Activated CD4-positive, CD25-positive, alpha-beta regulatory T cell treated with anti-CD3 and anti-CD28 coated beads, Interleukin-2, amount 50 U/mL, for 24 hours (primary cell): ENCODE measurements around the gene VCL.
"Not testable (repeated sequence)": the region's sequence is repeated elsewhere in the genome, so short reads cannot be mapped to it uniquely, and the experiment has no call there.

Source experiments
- ATAC-seq, 2 donors: fragments of 150-1000 bp; cut with Tn5 transposase; one replicate each; pipeline ENCODE4 v1.10.0; 2021; ENCODE audit warnings: mild to moderate bottlenecking in 1 of 2, moderate library complexity in 1 of 2

VCL gene

GRCh38 chr10:74011017-74011416 lies 13.1 kb downstream of the VCL start:
- ATAC-seq = no peak

DNA sequence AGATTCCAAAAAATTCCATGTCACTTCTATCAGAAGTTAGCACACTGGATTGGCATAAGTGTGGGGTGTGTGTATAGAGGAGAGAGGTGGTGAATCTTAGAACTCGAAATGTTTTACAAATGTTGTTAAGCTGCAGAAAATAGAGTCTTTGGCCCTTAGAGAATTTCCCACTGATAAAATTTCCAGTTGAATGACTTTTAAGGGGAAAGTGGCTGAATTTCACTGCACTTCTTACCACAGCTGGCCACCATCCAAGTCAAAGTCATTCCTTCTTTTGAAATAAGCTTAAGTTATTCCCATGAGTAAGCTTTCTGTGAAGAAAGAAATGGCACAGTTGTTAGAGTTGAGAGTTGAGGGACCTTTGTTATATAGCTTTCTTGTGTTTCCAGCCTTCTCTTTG lies 13.9 kb downstream of the VCL start:
- no peak for ATAC-seq

DNA sequence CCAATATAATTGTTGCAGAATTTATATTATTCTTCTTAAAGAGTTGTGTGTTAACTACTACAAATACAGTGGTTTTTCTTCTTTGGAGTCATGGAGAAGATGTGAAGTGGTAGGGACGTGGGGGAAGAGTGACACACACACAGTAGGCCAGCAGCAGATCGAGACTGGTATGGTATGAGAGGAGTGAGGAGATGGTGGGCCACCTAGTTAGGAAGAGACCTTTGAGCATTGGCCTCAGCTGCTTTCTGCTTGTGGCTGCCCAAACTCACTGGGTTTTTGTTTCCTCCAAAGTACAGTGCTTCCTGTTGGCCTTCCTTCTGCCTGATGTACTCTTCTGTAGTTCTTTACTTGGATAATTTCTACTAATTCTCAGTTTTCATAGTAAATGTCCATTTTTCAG lies 14.6 kb downstream of the VCL start:
- ATAC-seq = no peak

GRCh38 chr10:74013004-74013403 lies 15.1 kb downstream of the VCL start:
- no peak for ATAC-seq

- not testable (repeated sequence) for ATAC-seq
These were observed 16.7 kb downstream of the VCL start for GRCh38 chr10:74014574-74014973.

GRCh38 chr10:74018241-74018640 lies 20.3 kb downstream of the VCL start:
- ATAC-seq = no peak

GRCh38 chr10:74021248-74022055 lies 23.5 kb downstream of the VCL start:
- ATAC-seq = peak in 1 of 2 donors; percentile 53

GRCh38 chr10:74022926-74023629 lies 25.2 kb downstream of the VCL start:
- ATAC-seq = peak; percentile 32 to 45

DNA sequence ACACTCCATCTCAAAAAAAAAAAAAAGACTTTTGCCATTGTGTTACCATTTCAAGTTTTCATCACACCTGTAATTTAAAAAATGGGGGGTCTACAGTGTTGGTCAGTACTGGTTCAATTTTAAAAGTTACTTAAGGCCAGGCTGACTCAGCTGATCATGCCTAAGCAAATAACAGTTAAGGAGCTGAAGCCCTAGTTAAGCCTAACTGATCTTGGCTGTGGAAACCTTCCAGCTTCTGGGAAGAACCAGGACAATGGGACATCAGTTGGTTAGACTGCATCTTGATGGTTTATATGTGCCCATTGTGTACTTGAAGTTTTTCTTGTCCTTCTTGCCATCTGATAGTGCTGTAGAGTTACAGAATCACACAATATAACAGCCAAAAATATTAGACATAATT lies 26.7 kb downstream of the VCL start:
- ATAC-seq = no peak

GRCh38 chr10:74025380-74025978 lies 27.6 kb downstream of the VCL start:
- ATAC-seq = no peak

GRCh38 chr10:74026428-74027015 lies 28.6 kb downstream of the VCL start:
- ATAC-seq = no peak

DNA sequence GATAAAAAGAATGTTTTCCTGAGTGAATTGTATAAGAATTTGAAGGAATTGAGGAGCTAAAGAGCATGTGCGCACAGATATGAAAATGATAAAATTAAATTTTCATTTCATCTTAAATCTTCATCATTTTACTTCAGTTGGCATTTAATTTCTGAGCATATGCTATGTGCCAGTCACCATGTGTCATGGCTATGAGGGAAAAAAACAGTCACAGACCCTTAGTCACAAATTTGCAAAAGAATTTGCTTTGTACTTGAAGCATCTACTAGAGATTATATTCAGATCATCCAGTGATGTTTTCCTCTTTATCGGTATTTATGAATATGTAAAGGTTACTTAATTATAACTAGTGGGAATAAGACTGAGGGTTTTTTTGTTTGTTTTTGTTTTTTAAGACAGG lies 29.8 kb downstream of the VCL start:
- ATAC-seq = peak in 1 of 2 donors; percentile 41

DNA sequence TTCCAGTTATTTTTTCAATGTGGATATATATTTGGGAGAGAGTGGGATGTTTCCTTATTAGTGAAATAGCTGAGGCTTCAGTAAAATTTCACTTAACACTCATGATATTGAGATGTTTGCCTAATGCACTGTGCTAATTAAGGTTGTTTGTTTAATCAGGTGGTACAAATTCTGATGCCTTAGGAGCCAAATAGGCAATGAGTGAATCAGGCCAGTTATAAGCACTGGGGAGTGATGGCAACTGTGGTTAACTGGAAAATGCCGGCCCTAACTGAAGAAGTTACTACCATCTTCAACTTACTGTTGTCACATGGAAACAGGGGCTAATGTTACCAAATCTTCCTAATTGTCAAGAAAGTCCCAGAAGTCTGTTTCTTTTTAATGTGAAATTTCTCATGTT lies 32.0 kb downstream of the VCL start:
- no peak for ATAC-seq

DNA sequence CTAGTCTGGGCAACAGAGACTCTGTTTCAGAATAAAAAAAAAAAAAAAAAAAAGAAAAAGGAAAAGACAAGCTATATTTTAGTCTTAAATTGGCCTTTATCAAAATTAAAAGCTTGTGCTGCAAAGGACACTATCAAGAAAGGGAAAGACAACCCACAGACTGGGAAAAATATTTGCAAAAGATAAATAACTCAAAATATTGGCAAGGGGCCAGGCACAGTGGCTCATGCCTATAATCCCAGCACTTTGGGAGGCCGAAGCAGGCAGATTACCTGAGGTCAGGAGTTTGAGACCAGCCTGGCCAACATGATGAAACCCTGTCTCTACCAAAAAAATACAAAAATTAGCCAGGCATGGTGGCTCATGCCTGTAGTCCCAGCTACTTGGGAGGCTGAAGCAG lies 34.3 kb downstream of the VCL start:
- ATAC-seq = not testable (repeated sequence)

- ATAC-seq = no peak
These were observed 35.2 kb downstream of the VCL start for GRCh38 chr10:74032900-74033655.

DNA sequence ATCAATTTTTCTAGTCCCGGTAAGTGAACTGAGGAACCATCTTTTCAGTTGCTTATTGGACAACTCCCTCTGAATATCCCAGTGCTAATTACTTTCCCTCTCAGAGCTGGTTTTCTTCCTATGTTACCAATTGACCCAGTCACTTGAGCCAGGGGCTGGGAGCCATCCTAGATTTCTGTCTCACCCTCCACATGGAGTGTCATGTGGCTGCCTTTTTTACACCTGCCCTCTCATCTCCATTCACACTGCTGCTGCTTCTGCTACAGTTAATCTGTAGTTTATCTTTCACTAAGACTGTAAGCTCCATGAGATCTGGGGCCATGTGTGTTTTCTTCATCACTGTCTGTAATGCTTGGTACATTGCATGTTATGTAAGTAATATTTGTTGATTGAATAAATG lies 35.8 kb downstream of the VCL start:
- ATAC-seq = no peak

- peak in 1 of 2 donors; percentile 24 for ATAC-seq
These were observed 36.4 kb downstream of the VCL start for GRCh38 chr10:74034301-74034700.

GRCh38 chr10:74035303-74035702 lies 37.4 kb downstream of the VCL start:
- ATAC-seq = no peak

GRCh38 chr10:74036474-74036873 lies 38.6 kb downstream of the VCL start:
- ATAC-seq = no peak

- ATAC-seq = no peak
These were observed 41.7 kb downstream of the VCL start for GRCh38 chr10:74039561-74040145.

DNA sequence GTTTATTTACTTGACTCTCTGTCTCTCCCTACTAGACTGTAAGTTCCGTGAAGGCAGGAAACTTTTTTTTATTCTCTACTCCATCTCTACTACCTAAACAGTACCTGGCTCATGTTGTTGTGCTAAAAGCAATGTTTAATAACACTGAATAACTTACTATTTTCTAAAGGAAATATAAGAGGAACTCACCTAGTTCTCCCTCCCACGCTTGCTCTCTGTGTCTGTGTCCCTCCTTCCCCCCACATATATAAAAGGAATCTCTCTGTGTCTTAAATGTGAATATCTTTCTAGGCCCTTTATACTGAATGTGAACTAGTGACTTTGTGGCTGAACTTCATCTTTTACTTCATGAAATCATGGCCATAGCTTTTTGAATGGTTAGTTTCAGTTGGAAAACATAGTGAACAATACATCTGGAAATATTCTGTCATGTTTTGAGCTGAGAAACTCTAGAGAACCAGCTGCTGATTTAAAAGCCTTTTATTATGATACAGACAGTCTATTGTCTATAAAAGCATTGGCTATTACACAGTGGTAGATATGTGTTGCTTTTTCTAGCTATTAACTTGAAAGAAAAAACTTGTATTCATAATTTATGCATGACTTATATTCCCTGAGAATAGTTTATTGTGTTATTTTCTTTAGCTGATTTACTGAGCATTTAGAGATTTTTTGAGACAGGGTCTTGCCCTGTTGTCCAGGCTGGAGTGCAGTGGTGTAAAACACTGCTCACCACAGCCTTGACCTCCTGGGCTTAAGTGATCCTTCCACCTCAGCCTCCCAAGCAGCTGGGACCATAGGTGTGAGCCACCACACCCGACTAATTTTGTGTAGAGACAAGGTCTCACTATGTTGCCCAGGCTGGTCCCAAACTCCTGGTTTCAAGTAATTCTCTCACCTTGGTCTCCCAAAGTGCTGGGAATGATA lies 42.5 kb downstream of the VCL start:
- ATAC-seq = no peak
